H1 (cell line): ENCODE data around the gene SYMPK. TPM values are rescaled to one million over a fixed set of nuclear protein-coding genes. Genes with fewer than 3 reads are reported as not detected.

ENCODE experiments used
- polyA plus RNA-seq, 7 experiments: library from polyadenylated mRNA; depleted of rRNA in 3 of 7; stranded (reverse) in 5 of 7; unstranded in 2 of 7; fragments of >200 nt in 5 of 7; fragments of 200-250 nt in 2 of 7; gene quantifications; 1 replicate in 5 of 7; 2 replicates in 1 of 7; 4 replicates in 1 of 7; pipeline versions ENCODE4 v1.2.1 to v1.2.3, GENCODE V29; 2011 to 2013; ENCODE audit warnings: missing spikeins in 2 of 7, mixed read lengths in 2 of 7
- total RNA-seq: library from RNA; stranded (reverse); fragmentation: NEBNext Ultra II Directional; extraction: Animal tissue kit (Norgen Biotek cat#: 25700); gene quantifications from 2 replicates; pipeline ENCODE4 v1.2.1, GENCODE V29; 2021
- TF ChIP-seq, protein P1 (sequence below): IDR thresholded peaks from 2 replicates; pipeline ENCODE4 v1.6.1; 2011; ENCODE audit warnings: low read depth, mild to moderate bottlenecking, low read length; ENCODE audit not compliant: insufficient read depth

SYMPK gene
- total and polyA plus RNA-seq, 2 of the 8 experiments (the other 6 are each of a cell fraction or from before 2014, with no cell fraction given) = 93.6 to 99.5 TPM

DNA sequence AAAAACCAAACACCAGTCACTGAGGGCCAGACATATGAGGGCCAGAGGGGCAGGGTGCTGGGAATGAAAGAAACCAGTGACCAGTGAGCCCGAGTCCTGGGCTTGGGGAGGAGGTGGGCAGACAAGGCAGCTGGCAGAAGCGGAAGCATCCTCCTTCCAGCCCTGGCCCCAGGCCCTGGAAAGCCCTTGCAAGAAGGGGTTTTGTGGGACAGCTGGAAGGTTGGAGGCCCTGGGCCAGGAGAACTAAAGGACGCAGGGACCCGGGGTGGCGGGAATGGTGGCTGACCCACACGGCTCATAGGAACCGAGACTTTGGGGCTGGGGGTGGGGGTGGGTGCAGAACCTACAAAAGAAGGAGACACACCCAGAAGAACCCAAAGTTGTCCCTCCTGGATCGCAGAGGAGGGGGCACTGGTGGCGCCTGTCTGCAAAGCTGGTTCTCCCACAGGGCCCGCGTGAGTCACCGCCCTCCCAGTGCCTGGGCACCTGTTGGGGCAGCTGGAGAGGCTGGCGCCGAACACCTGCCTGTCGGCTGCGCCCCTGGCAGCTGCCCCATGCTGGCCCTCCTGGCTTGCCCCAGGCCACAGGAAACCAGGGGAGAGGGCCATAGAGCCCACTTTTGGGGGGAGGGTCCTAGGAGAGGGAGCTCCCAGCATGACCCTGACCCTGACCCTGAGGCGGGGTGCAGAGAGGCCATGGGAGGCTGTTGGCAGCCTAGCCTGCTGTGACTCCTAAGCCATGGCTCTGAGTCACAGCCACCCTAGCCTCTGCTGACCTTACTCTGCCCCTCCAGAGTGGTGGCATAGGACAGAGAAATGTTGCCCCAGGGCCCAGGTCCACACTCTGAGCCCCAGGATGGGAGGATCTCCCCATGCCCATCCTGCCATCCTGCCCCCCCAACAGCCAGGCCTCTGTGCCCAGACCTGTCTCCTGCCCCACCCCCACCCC, 81.5 kb downstream of the SYMPK start (continued):
- TF ChIP-seq, protein P1, sequence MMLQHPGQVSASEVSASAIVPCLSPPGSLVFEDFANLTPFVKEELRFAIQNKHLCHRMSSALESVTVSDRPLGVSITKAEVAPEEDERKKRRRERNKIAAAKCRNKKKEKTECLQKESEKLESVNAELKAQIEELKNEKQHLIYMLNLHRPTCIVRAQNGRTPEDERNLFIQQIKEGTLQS = no peak
